IPS DF 4.7 (cell line): ENCODE results near the gene CRACDL.
A peak's percentile ranks its signal among the peaks of the same experiment; 100 is the strongest.

ENCODE experiments used
- DNase-seq: peaks from one replicate; pipeline ENCODE4 v3.0.0-alpha.2; 2013; ENCODE audit warnings: low spot score; ENCODE audit errors: extremely low read depth

CRACDL gene

GRCh38 chr2:98924910-98925309 is 11.1 kb downstream of the CRACDL start:
- no peak for DNase-seq

- no peak for DNase-seq
Measured at GRCh38 chr2:98924038-98924830, 11.8 kb downstream of the CRACDL start.

- no peak for DNase-seq
Measured at GRCh38 chr2:98923244-98923940, 12.6 kb downstream of the CRACDL start.

GRCh38 chr2:98921062-98921461 is 15.0 kb downstream of the CRACDL start:
- no peak for DNase-seq

- no peak for DNase-seq
Measured at GRCh38 chr2:98917031-98917471, 19.0 kb downstream of the CRACDL start.

GRCh38 chr2:98915751-98916358 is 20.2 kb downstream of the CRACDL start:
- DNase-seq, result no peak

- DNase-seq, result no peak
Measured at GRCh38 chr2:98914713-98915580, 21.1 kb downstream of the CRACDL start.

- DNase-seq, result no peak
Measured at GRCh38 chr2:98913916-98914712, 21.9 kb downstream of the CRACDL start.

GRCh38 chr2:98912957-98913915 is 22.8 kb downstream of the CRACDL start:
- DNase-seq, result no peak

GRCh38 chr2:98912221-98912851 is 23.7 kb downstream of the CRACDL start:
- no peak for DNase-seq

- DNase-seq, result no peak
Measured at GRCh38 chr2:98911376-98912154, 24.5 kb downstream of the CRACDL start.

GRCh38 chr2:98911126-98911375 is 25.0 kb downstream of the CRACDL start:
- no peak for DNase-seq

GRCh38 chr2:98910349-98911125 is 25.5 kb downstream of the CRACDL start:
- no peak for DNase-seq

GRCh38 chr2:98909317-98910211 is 26.5 kb downstream of the CRACDL start:
- DNase-seq, result peak; percentile 36

- DNase-seq, result no peak
Measured at GRCh38 chr2:98908931-98909316, 27.1 kb downstream of the CRACDL start.
